Ammon's horn (tissue), 1 donor: ENCODE measurements around the gene EEA1.
"Not testable (repeated sequence)": the region's sequence is repeated elsewhere in the genome, so short reads cannot be mapped to it uniquely, and the experiment has no call there.

Experiments
- DNase-seq: peaks from one replicate; pipeline ENCODE4 v3.0.0-alpha.2; 2016; ENCODE audit warnings: low spot score

EEA1 gene

DNA sequence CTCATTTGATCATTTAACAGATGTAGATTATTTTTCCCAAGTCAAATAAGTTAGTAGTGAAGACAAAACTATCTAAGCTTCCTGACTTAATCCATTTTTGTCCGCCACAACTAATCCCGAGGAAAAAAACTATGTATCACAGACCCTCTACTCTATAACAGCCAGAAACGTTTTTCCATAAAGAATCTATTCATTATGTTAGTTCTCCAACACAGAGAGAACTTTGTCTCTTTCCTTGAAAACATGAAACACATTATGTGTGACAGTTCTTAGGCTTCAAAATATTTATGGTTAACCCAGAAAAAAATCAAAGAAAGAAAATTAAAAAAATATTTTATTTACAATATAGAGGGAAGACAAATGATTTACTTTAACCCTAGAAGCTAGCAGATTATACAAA, 126.2 kb downstream of the EEA1 start:
- no peak for DNase-seq

GRCh38 chr12:92796650-92797049, 132.4 kb downstream of the EEA1 start:
- no peak for DNase-seq

DNA sequence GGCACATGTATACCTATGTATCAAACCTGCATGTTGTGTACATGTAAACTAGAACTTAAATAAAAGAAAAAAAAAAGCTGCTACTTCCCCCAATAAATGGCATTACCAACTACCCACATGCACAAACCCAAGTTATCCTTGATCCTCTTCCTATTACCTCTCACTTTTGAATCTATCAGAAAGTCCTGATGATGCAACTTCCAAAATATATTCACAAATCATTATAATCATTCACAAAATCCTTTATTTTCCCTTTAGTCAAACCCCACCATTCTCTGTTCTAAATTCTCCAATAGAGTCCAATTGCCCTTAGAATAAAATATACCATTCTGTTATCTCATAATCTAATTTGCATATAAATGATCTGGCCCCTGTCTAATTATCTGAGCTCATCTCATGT, 134.3 kb downstream of the EEA1 start:
- no peak for DNase-seq

DNA sequence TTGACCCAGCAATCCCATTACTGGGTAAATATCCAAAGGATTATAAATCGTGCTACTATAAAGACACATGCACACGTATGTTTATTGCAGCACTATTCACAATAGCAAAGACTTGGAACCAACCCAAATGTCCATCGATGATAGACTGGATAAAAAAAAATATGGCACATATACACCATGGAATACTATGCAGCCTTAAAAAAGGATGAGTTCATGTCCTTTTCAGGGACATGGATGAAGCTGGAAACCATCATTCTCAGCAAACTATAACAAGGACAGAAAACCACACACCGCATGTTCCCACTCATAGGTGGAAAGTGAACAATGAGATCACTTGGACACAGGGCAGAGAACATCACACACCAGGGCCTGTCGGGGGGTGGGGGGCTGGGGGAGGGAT, 134.7 kb downstream of the EEA1 start:
- DNase-seq = not testable (repeated sequence)

GRCh38 chr12:92786045-92786444, 143.1 kb downstream of the EEA1 start:
- DNase-seq = no peak

GRCh38 chr12:92785563-92785950, 143.5 kb downstream of the EEA1 start:
- no peak for DNase-seq

GRCh38 chr12:92784797-92785562, 144.1 kb downstream of the EEA1 start:
- DNase-seq = peak; percentile 68

DNA sequence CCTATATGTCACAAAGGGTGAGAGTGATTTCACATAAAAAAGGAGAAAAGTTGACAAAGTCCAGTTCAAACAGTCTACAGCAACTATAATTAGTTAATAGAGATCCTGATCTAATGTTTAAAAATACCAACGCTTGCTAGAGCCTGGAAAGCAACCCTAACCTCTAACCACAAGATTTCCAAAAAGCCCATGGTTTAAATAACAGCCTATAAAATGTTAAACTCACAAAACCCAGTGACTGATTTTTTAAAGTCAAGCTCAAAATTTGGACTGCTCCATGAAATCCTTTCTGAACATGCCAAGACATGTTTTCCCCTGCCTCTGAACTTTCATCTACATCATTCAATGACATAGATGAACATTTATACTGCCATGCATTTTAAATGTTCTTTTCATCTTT, 144.7 kb downstream of the EEA1 start:
- no peak for DNase-seq

DNA sequence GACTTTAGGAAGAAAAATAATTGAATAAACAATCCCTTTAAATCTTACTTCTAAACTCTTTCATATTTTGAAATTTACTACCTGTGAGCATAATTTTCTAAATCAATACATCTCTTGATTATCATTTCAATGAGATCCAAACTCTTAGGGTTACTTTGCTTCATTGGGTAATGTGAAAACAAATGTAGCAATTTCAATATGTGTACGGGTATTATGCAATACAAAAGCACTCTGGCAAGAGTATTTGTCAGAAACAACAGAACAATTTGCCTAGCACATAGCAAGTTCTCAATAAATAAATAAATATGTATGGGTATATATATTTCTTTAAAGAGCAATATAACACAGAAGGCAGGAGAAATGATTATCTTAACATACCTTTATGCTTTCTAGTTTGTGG, 149.2 kb downstream of the EEA1 start:
- DNase-seq = no peak

- no peak for DNase-seq
Observed at GRCh38 chr12:92778525-92778924, 150.6 kb downstream of the EEA1 start.

- DNase-seq = no peak
Observed at GRCh38 chr12:92775416-92775815, 153.7 kb downstream of the EEA1 start.

GRCh38 chr12:92771001-92771400, 158.1 kb downstream of the EEA1 start:
- no peak for DNase-seq

GRCh38 chr12:92769124-92769901, 159.8 kb downstream of the EEA1 start:
- DNase-seq = no peak

GRCh38 chr12:92765871-92766270, 163.2 kb downstream of the EEA1 start:
- no peak for DNase-seq

DNA sequence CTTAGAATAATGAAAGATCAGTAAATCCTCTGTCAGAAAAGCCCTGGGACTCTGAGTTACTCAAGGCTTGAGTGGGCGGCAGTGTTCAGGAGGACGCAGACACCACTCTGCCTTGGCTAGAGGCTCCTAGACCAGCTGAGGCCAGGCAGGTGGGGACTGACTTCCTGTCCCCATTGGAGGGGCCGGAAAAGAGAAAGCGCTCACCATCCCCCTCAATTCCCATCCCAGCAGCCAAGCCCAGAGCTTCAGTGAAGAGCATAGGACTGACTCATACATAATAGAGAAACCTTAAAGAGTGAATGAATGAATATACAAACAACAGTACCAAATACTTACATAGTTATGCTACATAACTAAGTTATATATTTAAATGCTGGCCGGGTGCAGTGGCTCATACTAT, 164.3 kb downstream of the EEA1 start:
- DNase-seq = no peak

- no peak for DNase-seq
Observed at GRCh38 chr12:92762773-92763172, 166.3 kb downstream of the EEA1 start.

GRCh38 chr12:92759634-92760268, 169.3 kb downstream of the EEA1 start:
- no peak for DNase-seq

- no peak for DNase-seq
Observed at GRCh38 chr12:92757597-92758121, 171.4 kb downstream of the EEA1 start.

DNA sequence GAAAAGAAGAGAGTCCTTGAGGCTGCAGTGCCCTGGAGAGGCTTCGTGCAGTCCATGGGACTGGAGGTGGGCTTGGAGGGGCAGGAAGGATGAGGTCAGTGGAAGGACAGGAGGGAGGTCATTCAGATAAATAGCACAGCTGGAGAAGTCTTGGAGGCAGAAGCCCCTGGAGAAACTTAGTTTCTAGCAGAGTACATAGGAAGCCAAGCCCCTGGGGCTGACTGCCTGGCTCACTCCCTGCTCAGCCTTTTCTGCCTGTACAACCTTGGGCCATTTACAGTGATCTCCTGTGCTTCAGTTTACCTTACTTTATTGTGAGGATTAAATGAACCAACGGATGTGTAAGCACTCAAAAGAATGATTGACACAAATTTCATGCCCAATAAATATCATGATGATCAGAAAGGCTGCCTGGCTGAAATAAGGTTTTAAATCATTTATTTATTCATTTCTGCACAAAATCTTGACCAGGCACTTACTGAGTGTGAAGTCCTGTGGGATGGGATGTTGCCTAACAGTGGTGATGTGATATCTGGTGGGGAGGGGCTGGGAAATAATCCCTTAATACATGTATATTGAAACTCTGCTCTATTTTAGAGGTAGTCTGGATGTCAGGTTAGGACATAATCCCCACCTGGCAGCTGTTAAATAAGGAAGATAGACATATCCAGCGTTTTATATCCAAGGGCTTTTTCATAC, 172.0 kb downstream of the EEA1 start:
- no peak for DNase-seq

GRCh38 chr12:92753976-92754885, 174.9 kb downstream of the EEA1 start:
- no peak for DNase-seq

GRCh38 chr12:92749691-92750090, 179.4 kb downstream of the EEA1 start:
- not testable (repeated sequence) for DNase-seq
